GM19324 (cell line): ENCODE results near the gene USO1.
"Not testable (repeated sequence)": the region's sequence is repeated elsewhere in the genome, so short reads cannot be mapped to it uniquely, and the experiment has no call there.

Experiments
- ATAC-seq: cut with Tn5 transposase; IDR thresholded peaks from one replicate; pipeline ENCODE4 v1.9.1; 2021; ENCODE audit warnings: mild to moderate bottlenecking, moderate library complexity; ENCODE audit not compliant: unreplicated experiment, low FRiP score

The USO1 gene

DNA sequence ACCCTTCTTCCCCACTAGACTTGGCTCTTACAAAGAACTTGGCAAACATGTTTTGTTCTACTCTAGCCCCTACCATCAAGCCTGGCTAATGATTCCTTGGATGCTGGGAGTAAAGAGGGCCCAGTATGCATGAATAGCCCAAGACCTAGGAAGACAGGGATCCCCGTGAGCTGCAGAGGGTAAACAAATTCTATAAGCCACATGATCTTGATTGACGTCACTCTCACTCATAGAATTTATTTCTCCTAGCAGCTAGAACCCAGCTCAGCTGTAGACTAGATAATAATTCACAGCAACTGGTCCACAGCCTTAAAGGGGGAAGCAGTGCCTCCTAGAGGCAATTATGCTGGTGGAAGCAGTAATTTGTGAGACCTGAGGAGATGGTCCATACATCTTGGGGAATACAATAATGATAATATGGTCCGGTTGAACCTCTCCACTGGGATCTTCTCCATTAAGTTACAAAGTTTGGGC is 16.1 kb upstream of the USO1 start:
- no peak for ATAC-seq

DNA sequence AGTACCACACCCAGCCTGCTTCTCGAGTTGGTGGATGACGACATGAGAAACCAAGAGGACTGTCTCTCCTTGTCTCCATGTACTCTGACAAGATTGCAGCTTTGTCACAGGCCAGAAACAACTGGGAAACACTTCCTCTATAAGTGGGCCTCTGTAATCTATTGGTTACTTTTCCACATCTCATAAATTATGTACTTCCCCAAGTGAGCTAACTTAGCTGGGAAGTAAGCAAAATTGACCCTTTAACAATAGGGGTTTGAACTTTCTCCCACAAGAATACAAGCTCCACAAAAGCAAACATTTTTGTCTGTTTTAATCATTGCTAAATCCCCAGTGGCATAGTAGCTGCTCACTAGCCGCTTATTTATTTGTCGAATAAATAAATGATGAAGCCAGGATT is 14.1 kb upstream of the USO1 start:
- no peak for ATAC-seq

DNA sequence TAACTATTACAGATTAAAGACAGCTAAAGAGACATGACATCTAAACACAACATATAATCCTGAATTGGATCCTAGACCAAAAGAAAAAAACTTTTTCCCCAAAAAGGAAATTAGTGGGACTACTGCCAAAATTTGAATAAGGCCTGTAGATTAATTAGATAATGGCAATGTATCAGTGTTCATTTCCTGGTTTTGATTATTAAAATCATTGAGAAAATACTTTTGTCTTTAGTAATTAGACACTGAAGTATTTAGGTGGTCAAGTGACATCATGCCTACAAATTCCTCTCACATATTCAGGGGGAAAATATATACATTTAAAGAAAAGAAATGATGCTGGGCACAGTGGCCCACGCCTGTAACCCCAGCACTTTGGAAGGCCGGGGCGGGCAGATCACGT is 10.4 kb upstream of the USO1 start:
- ATAC-seq, result no peak

DNA sequence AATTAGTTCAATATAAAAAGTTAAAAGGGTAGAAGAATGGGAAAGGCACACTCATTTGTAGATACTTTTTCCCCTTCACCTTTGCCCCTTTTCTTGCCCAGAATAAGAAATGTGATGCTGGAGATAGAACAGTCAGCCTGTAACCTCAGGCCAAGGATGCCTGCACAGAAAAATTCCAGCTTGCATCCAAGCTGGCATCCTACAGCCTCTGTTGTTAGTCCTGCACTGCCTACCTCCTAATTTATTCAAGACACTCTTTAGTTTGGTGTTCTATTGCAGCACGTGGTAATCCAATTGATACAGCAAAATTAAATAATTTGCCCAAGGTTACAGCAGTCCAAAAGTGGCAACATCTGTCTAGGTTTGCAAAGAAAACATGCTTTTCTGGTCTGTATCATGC is 9.7 kb upstream of the USO1 start:
- no peak for ATAC-seq

DNA sequence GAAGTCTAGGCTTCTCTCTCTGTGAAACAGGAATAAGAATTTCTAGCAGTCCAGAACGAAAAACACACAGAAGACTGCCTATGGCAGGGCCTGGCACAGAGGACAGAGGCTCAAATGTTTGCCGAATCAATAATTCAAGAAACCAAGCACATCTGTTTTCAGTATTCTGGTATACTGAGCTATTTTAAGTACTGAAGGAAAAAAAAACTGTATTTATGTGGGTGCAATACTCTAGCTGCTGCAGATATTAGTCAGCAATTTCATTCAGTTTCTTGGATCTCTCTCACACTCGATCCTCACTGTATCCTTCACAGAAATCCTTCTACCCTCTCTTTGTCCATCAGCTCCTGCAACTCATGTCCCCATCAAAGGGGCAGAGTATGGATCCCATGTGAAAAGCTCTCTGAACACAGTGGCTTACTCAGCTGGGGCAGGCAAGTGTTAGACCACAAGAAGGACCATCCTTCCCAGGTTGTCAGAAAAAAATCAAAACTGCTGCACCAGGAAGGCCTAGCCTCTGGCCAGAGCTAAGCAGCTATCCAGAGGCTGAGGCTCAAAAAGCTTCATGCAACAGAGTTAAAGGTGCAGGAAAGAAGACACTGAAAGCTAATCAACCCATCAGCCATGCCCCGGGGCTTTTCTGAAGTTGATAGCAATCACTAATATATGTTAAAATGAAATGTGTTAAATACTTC is 9.1 kb upstream of the USO1 start:
- no peak for ATAC-seq

DNA sequence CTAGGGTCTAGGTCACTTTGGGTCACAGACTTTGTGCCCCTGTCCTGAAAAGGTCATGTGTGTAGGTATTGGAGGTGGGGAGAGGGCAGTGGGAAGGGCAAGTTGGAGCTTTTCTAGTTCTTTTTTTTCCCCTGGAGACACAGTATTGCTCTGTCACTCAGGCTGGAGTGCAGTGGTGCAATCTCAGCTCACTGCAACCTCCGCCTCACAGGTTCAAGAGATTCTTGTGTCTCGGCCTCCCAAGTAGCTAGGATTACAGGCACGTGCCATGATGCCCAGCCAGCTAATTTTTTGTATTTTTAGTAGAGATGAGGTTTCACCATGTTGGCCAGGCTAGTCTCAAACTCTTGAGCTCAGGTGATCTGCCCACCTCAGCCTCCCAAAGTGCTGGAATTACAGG is 8.3 kb upstream of the USO1 start:
- ATAC-seq, result not testable (repeated sequence)

DNA sequence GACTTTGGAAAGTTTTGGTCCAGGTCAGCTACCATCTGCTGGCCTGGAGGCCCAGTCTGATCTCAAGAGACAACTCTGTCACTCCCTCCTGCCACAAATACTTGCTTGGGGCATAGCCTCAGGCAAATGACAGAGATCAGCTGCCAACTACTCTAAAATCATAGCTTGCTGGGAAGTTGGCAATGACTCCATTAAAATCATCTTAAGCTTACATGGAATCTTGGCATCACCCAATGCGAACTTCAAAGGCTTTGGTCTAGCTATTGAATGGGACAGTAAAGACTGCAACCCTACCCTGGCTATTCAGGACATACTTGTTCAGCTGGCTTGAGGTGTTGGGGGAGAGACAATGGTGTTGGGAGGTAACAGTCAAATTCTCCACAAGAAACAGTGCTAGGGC is 7.0 kb upstream of the USO1 start:
- no peak for ATAC-seq

DNA sequence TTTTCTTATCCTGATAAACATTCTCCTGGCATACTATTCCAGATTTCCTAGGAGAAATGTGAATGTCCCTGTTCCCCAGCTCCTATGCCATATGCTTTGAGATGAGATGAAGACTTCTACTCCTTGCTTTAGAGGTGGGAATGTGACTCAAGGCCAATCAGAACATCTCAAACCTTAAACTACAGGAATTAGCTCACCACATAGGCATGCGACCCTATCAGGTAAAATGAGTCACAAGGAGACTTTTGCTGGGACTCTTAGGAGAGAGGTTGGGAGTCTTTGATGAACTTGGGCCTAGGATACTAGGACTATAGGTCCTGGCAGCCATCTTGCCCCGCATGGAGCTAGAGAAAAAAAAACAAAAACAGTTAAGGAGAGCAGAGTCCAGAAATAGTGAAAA is 5.8 kb upstream of the USO1 start:
- no peak for ATAC-seq

DNA sequence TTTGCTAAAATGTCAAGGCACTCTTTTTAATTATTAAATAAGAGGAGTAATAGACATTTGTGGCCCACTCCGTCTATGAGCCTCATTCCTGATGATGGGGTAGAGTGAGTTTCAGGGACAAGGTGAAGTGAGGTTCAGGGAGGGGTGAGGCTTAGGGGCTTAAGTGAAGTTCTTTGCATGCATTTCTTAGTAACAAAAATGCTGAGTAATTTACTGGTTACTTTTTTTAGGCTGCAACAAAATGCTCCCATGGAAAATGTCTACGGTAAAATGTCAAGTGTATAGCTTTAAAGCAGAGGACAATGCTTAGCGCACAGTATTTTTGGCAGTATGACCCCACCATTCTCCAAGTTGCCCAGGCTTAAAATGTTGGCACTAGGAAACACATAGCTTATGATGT is 2.0 kb upstream of the USO1 start:
- no peak for ATAC-seq

DNA sequence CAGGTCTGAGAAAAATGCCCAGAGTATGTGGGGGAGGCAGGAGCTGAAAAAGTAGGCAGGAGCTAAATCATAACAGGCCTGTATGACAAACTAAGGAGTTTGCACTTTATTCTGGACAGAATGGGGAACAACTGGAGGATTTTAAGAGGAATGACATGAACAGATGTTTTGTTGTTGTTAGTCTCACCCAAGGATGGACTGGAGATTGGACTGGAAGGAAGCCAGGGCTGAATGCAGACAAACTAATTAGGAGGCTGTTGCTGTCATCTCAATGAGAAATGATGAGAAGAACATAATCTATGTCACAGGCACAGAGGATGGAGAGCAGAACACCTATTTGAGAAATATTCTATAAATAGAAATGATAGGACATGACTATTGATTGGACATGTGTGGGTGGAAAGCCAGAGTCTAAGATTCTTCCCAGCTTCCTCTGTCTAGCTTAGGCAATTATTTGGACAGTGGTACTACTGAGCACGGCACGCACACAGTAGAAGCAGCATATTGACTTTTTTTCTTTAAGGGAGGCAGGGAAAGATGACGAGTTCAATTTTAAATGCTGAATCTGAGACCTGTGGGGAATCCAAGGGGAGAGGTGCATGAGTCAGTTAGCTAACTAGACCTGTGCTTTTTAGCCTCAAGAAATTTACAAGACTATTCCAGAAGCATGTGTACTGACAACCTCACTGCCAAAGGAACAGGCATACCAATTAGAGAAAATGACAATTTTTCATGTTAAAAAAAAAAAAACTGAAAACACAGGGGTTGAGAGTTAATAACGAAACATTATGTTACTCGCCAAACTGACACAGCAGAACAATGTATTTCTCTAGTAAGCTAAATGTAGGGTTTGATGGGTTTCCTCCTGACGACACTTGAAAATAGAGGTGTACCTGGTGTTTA is 963 bp upstream of the USO1 start:
- no peak for ATAC-seq

DNA sequence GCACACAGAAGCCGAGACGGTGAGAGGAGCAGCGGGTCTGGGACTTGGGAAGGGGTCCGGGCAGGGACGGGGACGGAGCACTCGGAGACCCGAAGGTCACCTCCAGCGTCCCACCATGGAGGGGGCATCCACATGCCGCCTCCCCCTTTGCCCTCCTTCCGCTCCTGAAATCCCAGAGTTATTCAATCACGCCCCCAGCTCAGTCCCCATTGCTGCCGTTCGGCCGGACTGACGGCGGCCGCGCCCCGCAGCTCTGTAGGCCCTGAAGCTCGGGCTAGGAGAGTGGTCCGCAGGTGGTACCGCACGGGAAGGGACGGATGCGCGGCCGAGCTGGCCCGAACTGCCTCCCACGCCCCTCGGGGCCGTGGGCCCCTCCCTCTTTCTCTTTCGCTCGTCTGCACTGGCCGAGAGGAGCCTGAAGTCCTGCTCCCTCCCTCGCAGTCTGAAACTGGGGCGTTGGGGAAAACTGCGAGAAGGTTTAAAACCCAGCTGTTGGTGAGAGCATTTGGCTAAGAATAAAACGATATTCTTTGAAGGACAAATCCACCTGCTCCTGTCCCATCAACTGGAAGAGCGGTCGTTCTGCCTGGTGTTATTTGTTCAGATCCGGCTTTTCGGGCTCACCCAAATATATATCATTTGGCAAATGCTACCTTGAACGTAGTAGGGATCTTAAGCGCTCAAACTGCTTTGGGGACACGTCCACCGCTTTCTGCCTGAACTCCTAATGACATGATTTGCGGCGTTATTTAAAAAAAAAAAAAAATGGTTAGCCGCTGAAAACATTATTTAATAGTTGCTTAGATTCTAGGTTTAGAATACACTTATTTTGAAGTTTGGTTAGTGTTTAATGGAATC is 719 bp downstream of the USO1 start:
- peak; percentile 61 for ATAC-seq

DNA sequence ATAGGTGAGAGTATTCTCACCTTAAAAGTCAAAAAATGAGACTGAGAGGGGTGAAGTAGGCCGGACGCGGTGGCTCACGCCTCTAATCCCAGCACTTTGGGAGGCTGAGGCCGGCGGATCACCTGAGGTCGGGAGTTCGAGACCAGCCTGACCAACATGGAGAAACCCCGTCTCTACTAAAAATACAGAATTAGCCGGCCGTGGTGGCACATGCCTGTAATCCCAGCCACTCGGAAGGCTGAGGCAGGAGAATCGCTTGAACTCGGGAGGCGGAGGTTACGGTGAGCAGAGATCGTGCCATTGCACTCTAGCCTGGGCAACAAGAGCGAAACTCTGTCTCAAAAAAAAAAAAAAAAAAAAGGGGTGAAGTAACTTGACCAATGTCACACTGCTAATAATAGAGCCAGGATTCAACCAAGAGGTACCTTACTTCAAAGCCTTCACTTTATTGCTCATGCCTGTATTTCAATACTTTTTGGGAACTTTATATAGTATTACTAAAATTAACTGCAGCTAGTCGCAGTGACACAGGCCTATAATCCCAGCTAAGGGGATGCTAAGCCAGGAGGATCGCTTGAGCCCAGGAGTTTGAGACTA is 1.7 kb downstream of the USO1 start:
- not testable (repeated sequence) for ATAC-seq

DNA sequence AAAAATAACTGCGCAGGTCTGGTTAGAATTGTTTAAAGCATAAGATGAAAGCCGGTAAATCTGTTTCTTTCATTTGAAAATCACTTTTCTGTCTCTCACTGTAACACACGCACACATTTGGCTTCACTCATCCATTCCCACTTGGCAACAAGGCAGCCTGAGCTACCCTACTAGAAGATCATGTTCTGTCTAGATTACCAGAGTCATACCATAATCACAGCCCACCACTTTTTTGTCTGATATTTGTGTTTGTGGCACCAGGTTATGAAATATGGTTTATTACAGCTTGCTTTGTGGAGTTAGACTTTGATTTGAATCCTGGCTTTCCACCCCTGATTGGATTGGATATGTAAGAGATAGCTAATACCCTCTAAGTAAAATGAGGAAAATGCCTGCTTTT is 2.2 kb downstream of the USO1 start:
- ATAC-seq, result no peak

DNA sequence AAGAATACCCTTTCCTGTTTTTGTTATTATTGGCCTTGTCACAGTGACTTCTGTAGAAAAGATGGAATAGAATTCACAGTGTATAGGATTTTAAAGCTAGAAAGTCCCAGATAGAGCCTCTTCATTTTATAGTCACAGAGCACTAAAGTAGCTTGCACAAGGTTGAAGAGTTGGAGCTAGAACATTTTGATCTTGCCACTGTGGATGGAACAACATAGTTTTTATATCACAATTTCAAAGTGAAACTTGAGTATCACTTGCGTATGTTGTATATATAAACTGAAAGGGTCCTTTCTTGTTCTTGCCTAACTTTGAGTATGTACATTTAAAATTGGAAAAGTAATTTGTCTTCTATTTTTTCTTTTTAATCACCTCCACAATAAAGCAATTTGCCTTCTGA is 2.7 kb downstream of the USO1 start:
- no peak for ATAC-seq

DNA sequence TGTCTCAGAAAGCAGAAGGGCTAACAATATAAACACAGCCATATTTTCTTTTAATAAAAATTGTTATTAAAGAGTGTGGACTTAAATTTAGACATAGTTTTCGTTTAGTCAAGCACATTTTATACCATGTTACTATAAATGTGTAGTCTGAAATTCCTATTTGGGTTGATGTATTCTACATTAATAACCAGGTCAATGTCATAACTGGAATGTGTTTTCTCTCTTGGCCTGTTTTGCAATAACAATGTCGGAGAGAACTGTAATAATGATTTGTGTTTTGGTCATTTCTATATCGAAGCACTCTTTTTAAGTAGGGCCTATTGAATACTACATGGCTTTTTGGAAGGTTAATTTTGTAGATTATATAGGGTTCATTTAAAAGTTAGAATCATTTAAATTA is 5.5 kb downstream of the USO1 start:
- no peak for ATAC-seq

DNA sequence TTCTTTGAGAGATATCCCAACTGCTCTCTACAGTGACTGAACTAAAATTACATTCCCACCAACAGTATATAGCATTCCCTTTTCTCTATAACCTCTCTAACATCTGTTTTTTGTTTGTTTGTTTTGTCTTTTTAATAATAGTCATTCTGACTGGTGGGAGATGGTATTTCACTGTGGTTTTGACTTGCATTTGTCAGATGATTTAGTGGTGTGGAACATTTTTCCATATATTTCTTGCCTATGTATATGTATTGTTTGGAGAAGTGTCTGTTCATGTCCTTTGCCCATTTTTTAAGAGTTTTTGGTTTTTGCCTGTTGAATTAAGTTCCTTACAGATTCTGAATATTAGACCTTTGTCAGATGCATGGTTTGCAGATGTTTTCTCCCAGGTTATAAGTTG is 9.0 kb downstream of the USO1 start:
- no peak for ATAC-seq

DNA sequence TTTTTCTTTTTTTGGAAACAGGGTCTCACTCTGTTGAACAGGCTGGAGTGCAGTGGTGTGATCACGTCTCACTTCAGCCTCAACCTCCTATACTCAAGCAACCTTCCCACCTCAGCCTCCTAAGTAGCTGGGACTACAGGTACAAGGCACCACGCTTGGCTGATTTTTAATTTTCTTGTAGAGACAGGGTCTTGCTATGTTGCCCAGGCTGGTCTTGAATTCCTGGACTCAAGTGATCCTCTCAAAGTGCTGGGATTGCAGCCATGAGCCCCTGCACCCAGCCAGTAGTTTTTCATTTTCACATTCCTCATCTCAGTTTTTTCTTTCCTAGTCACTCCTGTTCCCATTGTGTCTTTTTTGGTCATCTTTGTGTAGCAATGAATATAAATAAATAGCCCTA is 11.1 kb downstream of the USO1 start:
- no peak for ATAC-seq

DNA sequence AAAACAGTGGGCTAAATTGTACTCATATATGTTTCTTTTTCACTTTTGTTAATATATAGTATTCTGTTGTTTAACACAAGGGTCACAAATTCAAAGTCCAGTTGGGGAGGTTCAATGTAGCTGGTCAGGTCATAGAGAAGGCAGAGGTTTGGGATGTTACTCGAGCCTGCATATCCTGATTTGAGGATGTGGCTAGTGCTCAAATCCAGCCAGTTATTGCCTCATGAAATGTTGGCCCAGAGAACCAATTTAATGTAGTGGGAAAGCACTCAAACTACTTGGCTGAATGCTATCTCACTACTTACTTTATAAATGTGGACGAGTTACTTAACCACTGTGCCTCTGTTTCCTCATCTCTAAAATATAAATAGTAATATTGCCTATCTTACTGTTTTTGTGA is 12.5 kb downstream of the USO1 start:
- no peak for ATAC-seq

DNA sequence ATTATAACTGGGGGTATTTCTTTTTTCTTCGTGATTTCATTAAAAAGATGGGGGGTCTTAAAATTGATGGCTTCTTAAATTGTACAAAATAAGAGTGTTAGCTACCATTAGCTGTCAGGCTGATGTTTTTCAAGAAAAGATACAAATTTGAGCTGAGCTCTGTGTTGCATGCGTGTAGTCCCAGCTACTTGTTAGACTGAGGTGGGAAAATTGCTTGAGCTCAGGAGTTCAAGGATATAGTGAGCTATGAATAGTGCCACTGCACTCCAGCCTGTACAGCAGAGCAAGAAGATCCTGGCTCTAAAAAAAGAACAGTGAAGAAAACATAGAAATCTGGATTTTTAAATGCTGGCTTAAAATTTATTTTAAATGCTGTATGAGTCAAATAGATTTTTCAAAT is 13.0 kb downstream of the USO1 start:
- no peak for ATAC-seq

DNA sequence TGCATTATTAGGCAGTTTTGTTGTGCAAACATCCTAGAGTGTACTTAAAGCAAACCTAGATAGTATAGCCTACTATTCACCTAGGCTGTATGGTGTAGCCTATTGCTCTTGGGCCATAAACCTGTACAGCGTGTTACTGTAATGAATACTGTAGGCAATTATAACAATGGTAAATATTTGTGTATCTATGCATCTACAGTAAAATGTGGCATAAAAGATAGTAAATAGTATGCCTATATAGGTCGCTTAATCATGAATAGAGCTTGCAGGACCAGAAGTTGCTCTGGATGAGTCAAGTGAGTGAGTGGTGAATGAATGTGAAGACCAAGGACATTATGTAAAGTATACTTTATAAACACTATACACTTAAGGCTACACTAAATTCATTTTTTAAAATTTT is 16.6 kb downstream of the USO1 start:
- no peak for ATAC-seq

DNA sequence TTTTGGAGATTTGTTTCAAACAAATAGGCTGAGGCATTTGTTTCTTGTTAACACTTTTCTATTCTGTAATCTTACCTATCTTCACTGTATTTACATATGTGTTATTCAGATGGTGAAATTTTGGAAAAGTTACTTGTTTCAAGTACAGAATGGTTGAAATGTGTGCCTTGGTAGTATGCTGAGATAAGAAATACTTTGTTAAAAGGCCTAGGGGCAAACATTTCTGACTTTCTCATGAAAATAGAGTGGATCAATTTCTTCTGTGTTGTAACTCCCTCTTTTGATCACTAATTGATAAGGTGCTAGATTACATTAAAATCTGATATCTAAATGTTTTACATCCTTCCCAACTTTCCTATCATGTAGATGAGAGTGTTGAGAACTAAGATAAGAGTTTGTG is 18.1 kb downstream of the USO1 start:
- no peak for ATAC-seq
